Esophagus squamous epithelium (tissue), 4 donors: ENCODE results near the gene ZNF648.

Experiments
- POLR2A ChIP-seq, 4 donors: fragments of 450-650 bp; IDR thresholded peaks; one replicate each; pipeline ENCODE4 v1.6.1; 2017; ENCODE audit warnings: antibody characterized with exemption in 4 of 4, mild to moderate bottlenecking in 4 of 4, moderate library complexity in 3 of 4
- TF ChIP-seq, protein P1 (sequence below), 6 experiments: fragments of 450-650 bp in 4 of 6; fragments of 200-600 bp in 2 of 6; sonication (generic) in 2 of 6; IDR thresholded peaks; one replicate each; pipeline ENCODE4 v1.5.1; 2016 to 2019; ENCODE audit warnings: antibody characterized with exemption in 6 of 6, mild to moderate bottlenecking in 4 of 6, moderate library complexity in 4 of 6

DNA sequence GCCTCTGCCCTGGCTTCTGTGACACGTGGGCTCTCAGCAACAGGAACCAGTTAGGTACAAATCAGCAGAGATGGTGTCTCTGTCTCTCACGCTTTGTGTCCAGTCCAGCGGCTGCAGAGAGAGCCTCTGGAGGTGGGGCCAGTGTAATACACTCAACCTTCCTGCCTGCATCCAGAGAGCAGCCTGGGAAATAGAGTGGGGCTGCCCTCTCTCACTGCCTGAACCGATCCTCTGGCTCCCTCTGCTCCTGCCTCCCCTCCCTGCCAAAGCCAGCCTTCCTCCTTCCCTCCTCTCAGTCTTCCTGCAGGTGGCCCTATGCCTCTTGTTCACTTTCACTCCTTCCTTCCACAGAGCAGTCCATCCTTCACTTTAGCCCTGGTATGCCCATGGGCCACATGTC lies at the start of gene ZNF648:
- TF ChIP-seq, protein P1, sequence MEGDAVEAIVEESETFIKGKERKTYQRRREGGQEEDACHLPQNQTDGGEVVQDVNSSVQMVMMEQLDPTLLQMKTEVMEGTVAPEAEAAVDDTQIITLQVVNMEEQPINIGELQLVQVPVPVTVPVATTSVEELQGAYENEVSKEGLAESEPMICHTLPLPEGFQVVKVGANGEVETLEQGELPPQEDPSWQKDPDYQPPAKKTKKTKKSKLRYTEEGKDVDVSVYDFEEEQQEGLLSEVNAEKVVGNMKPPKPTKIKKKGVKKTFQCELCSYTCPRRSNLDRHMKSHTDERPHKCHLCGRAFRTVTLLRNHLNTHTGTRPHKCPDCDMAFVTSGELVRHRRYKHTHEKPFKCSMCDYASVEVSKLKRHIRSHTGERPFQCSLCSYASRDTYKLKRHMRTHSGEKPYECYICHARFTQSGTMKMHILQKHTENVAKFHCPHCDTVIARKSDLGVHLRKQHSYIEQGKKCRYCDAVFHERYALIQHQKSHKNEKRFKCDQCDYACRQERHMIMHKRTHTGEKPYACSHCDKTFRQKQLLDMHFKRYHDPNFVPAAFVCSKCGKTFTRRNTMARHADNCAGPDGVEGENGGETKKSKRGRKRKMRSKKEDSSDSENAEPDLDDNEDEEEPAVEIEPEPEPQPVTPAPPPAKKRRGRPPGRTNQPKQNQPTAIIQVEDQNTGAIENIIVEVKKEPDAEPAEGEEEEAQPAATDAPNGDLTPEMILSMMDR (IDR thresholded peaks at IDR 0.05): no peak
- TF ChIP-seq POLR2A (IDR thresholded peaks at IDR 0.05): no peak
